MG63 (cell line): ENCODE data around the gene PRRC1. TPM values are rescaled to one million over a fixed set of nuclear protein-coding genes. Genes with fewer than 3 reads are reported as not detected.
"Not testable (repeated sequence)": the region's sequence is repeated elsewhere in the genome, so short reads cannot be mapped to it uniquely, and the experiment has no call there.

ENCODE experiments used
- DNase-seq: peaks from one replicate; pipeline ENCODE4 v3.0.0-alpha.2; 2020
- H3K27me3 ChIP-seq: fragments of 250-450 bp; sonication (Bioruptor Pico); 2 replicates; pipeline ENCODE4 v1.5.1; 2020; ENCODE audit warnings: mild to moderate bottlenecking, moderate library complexity
- H3K36me3 ChIP-seq: fragments of 250-450 bp; sonication (Bioruptor Pico); 2 replicates; pipeline ENCODE4 v1.5.1; 2020; ENCODE audit warnings: mild to moderate bottlenecking, moderate library complexity
- H3K4me3 ChIP-seq: fragments of 250-450 bp; sonication (Bioruptor Pico); 2 replicates; pipeline ENCODE4 v1.5.1; 2020; ENCODE audit warnings: mild to moderate bottlenecking, moderate library complexity
- H3K9me3 ChIP-seq: fragments of 250-450 bp; sonication (Bioruptor Pico); 2 replicates; pipeline ENCODE4 v1.5.1; 2020; ENCODE audit warnings: mild to moderate bottlenecking, moderate library complexity
- total RNA-seq: library from RNA; depleted of rRNA; stranded (reverse); fragments of >200 nt; shearing (Covaris generic); gene quantifications from 2 replicates; pipeline ENCODE4 v1.2.3, GENCODE V29; 2014; ENCODE audit warnings: low replicate concordance

Gene PRRC1
- total RNA-seq, 1 experiment from 2014 or later: 26.8 TPM

- DNase-seq: no peak
- Histone ChIP-seq H3K27me3 (no peaks in the 10 kb centered on the region), H3K9me3 (no peaks in the 10 kb centered on the region), H3K4me3 (no peak overlapping the region), H3K36me3 (no peaks in the 10 kb centered on the region)
These were observed 48.3 kb downstream of the PRRC1 start for GRCh38 chr5:127565586-127566270.

- DNase-seq: no peak
- Histone ChIP-seq H3K27me3 (no peaks in the 10 kb centered on the region), H3K9me3 (no peaks in the 10 kb centered on the region), H3K4me3 (no peak overlapping the region), H3K36me3 (no peaks in the 10 kb centered on the region)
These were observed 49.8 kb downstream of the PRRC1 start for GRCh38 chr5:127567026-127567768.

- Histone ChIP-seq H3K9me3 (no peaks in the 10 kb centered on the region), H3K27me3 (no peaks in the 10 kb centered on the region), H3K4me3 (no peak overlapping the region), H3K36me3 (no peaks in the 10 kb centered on the region)
- no peak for DNase-seq
These were observed 50.7 kb downstream of the PRRC1 start for GRCh38 chr5:127568166-127568565.

GRCh38 chr5:127569471-127569870 lies 52.0 kb downstream of the PRRC1 start:
- H3K27me3 ChIP-seq, H3K9me3 ChIP-seq, H3K36me3 ChIP-seq, H3K4me3 ChIP-seq, DNase-seq: not testable (repeated sequence)

- Histone ChIP-seq H3K36me3 (no peaks in the 10 kb centered on the region), H3K9me3 (peaks cover 14% of the 10 kb centered on the region), H3K4me3 (no peak overlapping the region), H3K27me3 (no peaks in the 10 kb centered on the region)
- DNase-seq: no peak
These were observed 54.1 kb downstream of the PRRC1 start for GRCh38 chr5:127571314-127572131.

- Histone ChIP-seq H3K36me3 (no peaks in the 10 kb centered on the region), H3K4me3 (no peak overlapping the region), H3K27me3 (no peaks in the 10 kb centered on the region), H3K9me3 (peaks cover 15% of the 10 kb centered on the region)
- no peak for DNase-seq
These were observed 55.5 kb downstream of the PRRC1 start for GRCh38 chr5:127572930-127573329.

GRCh38 chr5:127574852-127575679 lies 57.6 kb downstream of the PRRC1 start:
- Histone ChIP-seq H3K36me3 (no peaks in the 10 kb centered on the region), H3K27me3 (no peaks in the 10 kb centered on the region), H3K4me3 (no peak overlapping the region), H3K9me3 (peaks cover 15% of the 10 kb centered on the region)
- DNase-seq: no peak

GRCh38 chr5:127577458-127577857 lies 60.0 kb downstream of the PRRC1 start:
- Histone ChIP-seq H3K27me3 (no peaks in the 10 kb centered on the region), H3K4me3 (no peak overlapping the region), H3K9me3 (peaks cover 15% of the 10 kb centered on the region), H3K36me3 (no peaks in the 10 kb centered on the region)
- DNase-seq: no peak

- no peak overlapping the region for H3K4me3 ChIP-seq
- H3K9me3 ChIP-seq: peaks cover 3% of the 10 kb centered on the region; the same call in 1 of the 2 replicates
- no peaks in the 10 kb centered on the region for H3K36me3 ChIP-seq
- no peak for DNase-seq
- H3K27me3 ChIP-seq: no peaks in the 10 kb centered on the region
These were observed 63.3 kb downstream of the PRRC1 start for GRCh38 chr5:127580731-127581130.

- Histone ChIP-seq H3K9me3 (peaks cover 1% of the 10 kb centered on the region; the same call in 1 of the 2 replicates), H3K4me3 (no peak overlapping the region), H3K36me3 (no peaks in the 10 kb centered on the region), H3K27me3 (no peaks in the 10 kb centered on the region)
- DNase-seq: no peak
These were observed 64.0 kb downstream of the PRRC1 start for GRCh38 chr5:127581450-127581849.

GRCh38 chr5:127582773-127583370 lies 65.4 kb downstream of the PRRC1 start:
- H3K4me3 ChIP-seq: no peak overlapping the region
- H3K36me3 ChIP-seq: no peaks in the 10 kb centered on the region
- H3K27me3 ChIP-seq: no peaks in the 10 kb centered on the region
- no peak for DNase-seq
- H3K9me3 ChIP-seq: no peaks in the 10 kb centered on the region; the same call in 1 of the 2 replicates

GRCh38 chr5:127583866-127584265 lies 66.4 kb downstream of the PRRC1 start:
- H3K27me3 ChIP-seq: no peaks in the 10 kb centered on the region
- no peak overlapping the region for H3K4me3 ChIP-seq
- DNase-seq: no peak
- no peaks in the 10 kb centered on the region for H3K36me3 ChIP-seq
- no peaks in the 10 kb centered on the region for H3K9me3 ChIP-seq

- DNase-seq: no peak
- no peaks in the 10 kb centered on the region for H3K27me3 ChIP-seq
- H3K9me3 ChIP-seq: no peaks in the 10 kb centered on the region
- no peak overlapping the region for H3K4me3 ChIP-seq
- no peaks in the 10 kb centered on the region for H3K36me3 ChIP-seq
These were observed 68.2 kb downstream of the PRRC1 start for GRCh38 chr5:127585661-127586060.

- no peaks in the 10 kb centered on the region for H3K9me3 ChIP-seq
- H3K27me3 ChIP-seq: no peaks in the 10 kb centered on the region
- no peaks in the 10 kb centered on the region for H3K36me3 ChIP-seq
- no peak overlapping the region for H3K4me3 ChIP-seq
- DNase-seq: no peak
These were observed 68.8 kb downstream of the PRRC1 start for GRCh38 chr5:127586066-127586770.

- Histone ChIP-seq H3K9me3 (no peaks in the 10 kb centered on the region), H3K4me3 (no peak overlapping the region), H3K36me3 (no peaks in the 10 kb centered on the region), H3K27me3 (no peaks in the 10 kb centered on the region)
- no peak for DNase-seq
These were observed 69.4 kb downstream of the PRRC1 start for GRCh38 chr5:127586811-127587210.
